ENCODE measurements around the gene EPB41. TPM values are rescaled to one million over a fixed set of nuclear protein-coding genes. Genes with fewer than 3 reads are reported as not detected.
"Not testable (repeated sequence)": the region's sequence is repeated elsewhere in the genome, so short reads cannot be mapped to it uniquely, and the experiment has no call there.

The EPB41 gene
- total RNA-seq, 2 experiments from 2014 or later: 70.3 to 79.4 TPM

DNA sequence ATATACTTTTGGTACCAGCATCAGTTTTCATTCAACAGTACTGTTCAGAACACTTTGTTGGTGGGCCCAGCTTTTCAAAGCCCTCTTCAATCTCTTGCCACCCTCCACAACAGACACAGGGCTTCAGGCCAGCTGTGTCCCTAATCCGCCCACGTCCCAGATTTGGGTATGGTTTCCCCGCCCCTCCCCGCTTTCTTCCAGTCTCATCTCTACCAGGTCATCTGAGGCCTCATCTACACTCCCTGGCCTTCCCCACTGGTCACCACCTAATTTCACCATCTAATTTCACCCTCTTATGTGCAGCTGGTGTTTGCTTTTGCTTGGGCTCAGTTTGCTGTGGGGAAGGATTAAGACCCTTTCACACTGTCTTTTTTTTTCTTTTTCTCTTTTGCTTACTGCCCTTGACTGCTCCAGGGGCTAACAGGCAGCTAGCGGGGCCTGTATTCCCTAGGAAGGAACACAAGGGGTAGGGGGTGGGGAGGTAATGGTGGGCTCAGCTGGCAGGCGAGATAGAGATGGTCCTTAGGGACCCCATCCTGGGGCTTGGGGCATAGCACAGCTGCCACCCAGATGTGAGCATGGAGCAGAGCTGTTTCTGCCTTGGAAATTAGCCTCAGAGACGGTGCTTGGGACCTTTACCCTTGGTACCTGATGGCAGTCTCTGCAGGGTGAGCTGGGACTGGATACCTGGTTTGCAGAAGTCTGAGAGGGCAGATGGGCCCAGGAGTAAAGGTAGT lies 3.8 kb upstream of the EPB41 start:
- ChIA-PET POLR2A (interaction anchor here (0.6 kb wide), 1 partner anchor 49 kb away, joined by 6 read pairs; no protein-coding TSS in a partner anchor), CTCF (interaction anchor here (0.9 to 1.8 kb wide), 2 partner anchors 87 to 131 kb away, joined by 3 to 5 read pairs; no protein-coding TSS in a partner anchor)

DNA sequence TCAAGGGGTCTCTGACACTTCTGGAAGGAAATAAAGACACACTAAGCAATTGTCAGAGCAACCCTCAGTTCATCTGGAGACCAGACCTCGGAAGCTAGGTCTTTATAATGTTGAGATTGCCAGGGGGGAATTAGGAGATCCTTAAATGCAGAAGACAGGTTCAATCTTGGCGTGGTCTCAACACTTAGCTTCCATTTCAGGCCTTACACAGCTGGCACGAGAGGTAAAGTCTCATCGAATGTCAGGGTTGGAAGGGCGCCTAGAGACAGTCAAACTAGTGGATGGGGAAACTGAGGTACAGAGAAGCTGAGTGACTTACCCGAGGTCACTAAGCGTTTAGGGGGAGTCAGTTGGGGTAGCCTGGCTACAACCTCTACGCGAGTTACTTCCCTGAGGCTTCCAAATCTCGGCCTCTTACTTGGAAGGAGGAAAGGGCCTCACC lies 562 bp upstream of the EPB41 start:
- ChIA-PET POLR2A (interaction anchor here (0.5 to 1.6 kb wide), 5 partner anchors 15 to 268 kb away, joined by 4 to 8 read pairs (median 5); partner anchors contain the start of gene SRSF4), CTCF (interaction anchor here (1.0 to 1.1 kb wide), 2 partner anchors 37 to 87 kb away, joined by 3 read pairs; no protein-coding TSS in a partner anchor)

DNA sequence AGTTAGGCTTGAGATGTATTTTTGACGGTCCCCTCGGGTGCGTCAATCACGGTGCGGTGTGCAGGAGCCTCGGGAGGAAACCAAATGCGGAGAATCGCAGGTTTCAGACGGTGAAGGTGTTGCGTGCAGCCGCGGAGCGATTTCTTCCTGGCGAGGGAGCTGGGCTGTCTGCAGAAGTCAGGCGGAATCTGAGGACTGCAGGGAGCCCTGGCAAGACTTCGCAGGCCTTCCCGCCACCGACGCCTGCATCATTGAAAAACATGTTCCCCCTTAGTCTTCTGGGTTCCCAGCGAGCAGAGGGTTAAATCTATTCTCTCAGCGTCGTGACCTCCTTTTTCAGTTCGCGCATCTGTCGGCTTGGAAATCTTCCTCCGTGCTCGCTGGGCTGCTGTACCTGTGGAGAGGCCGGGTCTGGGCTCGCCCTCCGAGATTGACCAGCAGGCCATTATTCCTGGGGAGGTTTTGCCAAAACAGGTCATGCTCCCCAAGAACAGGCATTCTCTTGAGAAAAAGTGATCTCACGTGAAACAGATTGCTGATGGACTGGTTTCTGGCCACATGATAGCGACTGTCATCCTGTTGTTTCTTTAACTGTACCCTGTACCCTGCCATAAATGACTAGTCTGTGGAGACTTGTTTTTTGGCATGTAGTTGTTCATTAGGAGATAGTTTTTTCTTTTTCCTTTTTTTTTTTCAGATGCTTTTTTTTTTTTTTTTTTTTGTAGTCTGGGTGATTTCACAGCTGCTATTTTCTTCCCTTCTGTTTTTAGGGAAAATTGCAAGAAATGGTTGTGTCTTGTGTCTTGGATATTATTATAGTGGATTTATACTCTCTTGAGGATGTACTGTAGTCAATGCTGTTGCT lies 894 bp downstream of the EPB41 start:
- ChIA-PET POLR2A (interaction anchor here (0.6 to 1.6 kb wide), 8 partner anchors 12 to 339 kb away, joined by 4 to 9 read pairs (median 5); partner anchors contain the start of genes RNU11 and SRSF4), CTCF (interaction anchor here (0.6 to 1.4 kb wide), 3 partner anchors 12 to 33 kb away, joined by 3 to 4 read pairs (median 3); no protein-coding TSS in a partner anchor)

DNA sequence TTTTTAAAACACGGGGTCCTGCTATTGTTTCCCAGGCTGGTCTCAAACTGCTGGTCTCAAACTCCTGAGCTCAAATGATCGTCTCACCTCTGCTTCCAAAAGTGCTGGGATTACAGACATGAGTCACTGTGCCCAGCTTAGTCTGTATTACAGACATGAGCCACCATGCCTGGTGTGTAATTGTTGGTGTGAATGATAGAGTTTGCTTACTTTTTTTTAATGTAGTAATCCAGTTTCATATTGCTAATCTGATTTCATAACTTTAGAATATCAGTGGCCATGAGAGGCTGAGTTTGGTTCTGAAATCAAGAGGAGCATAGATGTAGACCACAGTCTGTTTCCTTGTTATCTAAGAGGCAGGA lies 3.4 kb downstream of the EPB41 start:
- POLR2A ChIA-PET: interaction anchor here (0.6 kb wide), 1 partner anchor 269 kb away, joined by 5 read pairs; the partner anchor contains the start of gene RNU11
- CTCF ChIA-PET: interaction anchor here (0.5 to 1.3 kb wide), 2 partner anchors 45 to 268 kb away, joined by 3 to 4 read pairs; no protein-coding TSS in a partner anchor

DNA sequence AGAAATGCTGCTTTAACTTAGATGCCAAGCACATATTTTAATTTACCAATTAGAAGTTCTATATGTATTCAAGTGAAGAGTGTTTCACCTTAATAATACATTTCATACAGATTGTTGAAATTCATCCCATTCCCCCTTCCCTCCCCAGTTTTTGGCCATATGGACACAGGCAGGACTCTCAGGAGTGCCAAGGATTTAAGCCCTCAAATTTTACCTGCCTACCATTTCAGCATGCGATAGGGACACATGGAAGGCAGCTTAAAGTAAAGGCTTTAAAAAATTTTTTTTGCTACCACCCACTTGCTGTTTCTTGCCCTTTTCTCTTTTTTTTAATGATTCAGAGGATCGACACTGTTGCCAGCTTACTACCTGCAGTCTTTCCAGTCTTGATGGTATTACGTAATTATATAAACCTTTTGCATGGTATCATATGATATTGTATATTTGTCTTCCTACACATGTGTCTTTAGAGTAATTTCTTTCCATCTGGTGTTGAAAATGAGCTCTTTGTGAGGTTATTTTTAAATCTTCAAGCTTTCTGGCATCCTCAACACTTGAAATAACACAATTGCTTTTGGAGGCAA lies 7.0 kb downstream of the EPB41 start:
- CTCF ChIA-PET: no interaction called here
- POLR2A ChIA-PET: interaction anchor here (1.3 kb wide), 1 partner anchor 10 kb away, joined by 6 read pairs; no protein-coding TSS in a partner anchor

DNA sequence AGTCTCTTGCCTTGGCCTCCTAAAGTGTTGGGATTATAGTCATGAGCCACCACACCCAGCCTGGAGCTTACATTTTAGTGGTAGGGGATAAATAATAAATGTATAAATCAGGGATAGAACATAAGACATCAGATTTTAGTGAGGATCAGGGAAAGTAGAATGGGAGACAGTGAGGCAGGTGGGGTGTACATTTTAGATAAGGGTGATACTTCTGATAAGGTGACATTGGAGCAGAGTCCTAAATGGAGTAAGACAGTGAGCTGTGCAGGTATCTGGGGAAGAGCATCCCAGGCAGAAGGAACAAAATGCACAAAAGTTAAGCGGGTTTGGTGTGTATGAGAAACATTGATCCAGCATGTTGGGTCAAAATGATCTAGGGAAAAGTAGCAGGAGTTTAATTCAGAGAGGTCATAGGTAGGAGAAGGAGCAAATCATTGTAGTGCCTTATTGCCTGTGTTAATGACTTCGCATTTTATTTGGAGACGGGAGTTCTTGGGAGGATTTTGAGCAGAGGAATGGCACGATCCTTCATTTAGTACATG lies 11.1 kb downstream of the EPB41 start:
- CTCF ChIA-PET: no interaction called here
- POLR2A ChIA-PET: no interaction called here

DNA sequence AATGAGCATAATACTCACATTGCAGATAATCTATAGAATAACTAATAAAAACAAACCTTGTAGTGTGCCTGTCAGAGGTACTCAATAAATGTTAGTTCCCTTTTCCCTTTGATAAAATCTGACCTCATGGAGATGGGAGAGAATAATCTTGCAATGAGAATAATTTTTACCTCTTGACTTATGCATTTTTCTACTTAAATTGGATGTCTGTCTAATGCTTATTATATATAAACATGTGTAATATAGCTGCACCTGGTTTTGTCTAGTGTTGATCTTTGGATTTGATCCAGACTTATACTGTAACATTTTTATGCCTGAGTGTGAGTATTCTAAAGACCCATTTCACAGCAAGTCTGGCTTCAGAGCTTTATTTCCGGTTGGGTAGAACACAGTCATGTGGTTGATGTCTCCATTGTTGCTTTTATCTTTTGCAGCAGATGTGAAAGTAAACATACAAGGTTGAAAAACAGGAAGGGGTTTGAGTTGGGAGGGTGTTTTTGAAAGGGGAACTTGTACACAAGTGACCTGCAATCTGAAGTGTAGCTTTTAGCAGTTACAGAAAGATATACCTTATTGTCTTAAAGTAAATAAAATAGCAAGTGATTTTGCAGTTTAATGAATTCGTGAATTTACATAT lies 12.4 kb downstream of the EPB41 start:
- POLR2A ChIA-PET: interaction anchor here (1.4 kb wide), 1 partner anchor 11 kb away, joined by 4 read pairs; no protein-coding TSS in a partner anchor
- CTCF ChIA-PET: interaction anchor here (1.7 kb wide), 1 partner anchor 12 kb away, joined by 4 read pairs; the partner anchor contains the start of gene EPB41

DNA sequence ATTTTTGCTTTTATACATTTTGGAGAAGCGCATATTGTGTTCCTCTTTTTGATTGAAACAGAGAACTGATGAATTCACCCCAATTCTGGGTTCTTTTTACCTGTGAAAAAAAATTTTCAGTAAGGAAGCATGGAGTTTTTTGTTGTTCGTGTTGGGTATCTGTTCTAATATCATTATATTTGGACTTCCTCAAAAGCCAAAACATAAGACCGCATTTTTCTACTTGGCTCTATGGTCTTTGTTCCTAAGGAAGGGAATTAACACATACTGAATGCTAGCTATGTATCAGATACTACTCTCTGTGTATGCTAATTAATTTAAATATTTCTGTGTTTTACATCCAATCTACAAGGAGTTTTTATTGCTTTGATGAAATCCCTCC lies 12.9 kb downstream of the EPB41 start:
- CTCF ChIA-PET: interaction anchor here (1.7 kb wide), 1 partner anchor 12 kb away, joined by 4 read pairs; the partner anchor contains the start of gene EPB41

DNA sequence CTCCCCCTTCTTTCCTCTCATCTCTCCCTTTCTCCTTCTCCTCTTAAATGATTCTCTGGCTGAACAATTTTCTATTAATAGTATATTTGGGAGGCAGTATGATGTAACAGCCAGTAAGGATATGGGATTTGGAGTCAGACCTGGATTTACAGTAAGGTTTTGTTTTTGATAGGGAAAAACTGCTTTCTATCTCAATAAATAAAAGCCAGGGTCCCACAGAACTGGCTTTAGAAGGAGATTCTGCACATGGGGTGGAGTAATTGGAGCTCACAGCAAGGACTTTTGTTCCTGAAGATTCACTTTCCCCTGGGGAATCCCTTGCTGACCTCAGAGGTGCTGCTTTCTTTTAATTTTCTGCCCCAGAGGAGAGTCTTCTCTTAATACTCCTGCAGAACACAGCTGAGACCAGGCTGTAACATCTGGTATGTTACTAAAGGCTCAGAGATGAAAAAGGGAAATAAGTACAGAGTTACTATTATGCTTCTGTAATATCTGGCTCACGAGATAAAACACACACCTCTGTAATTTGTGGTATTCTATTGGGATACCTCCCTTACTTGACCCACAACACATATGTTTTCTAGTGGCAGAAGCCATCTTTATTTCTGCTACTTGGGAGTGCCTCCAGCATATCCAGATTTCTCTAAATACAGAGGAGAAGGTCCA lies 13.4 kb downstream of the EPB41 start:
- ChIA-PET CTCF (interaction anchor here (1.0 to 1.7 kb wide), 2 partner anchors 13 to 114 kb away, joined by 3 to 4 read pairs; partner anchors contain the start of gene EPB41), POLR2A (interaction anchor here (0.5 to 1.4 kb wide), 2 partner anchors 12 to 81 kb away, joined by 3 to 4 read pairs; no protein-coding TSS in a partner anchor)

More for the DNA sequence above, 12.9 kb downstream of the EPB41 start:
- POLR2A ChIA-PET: interaction anchor here (1.4 kb wide), 1 partner anchor 12 kb away, joined by 4 read pairs; no protein-coding TSS in a partner anchor

DNA sequence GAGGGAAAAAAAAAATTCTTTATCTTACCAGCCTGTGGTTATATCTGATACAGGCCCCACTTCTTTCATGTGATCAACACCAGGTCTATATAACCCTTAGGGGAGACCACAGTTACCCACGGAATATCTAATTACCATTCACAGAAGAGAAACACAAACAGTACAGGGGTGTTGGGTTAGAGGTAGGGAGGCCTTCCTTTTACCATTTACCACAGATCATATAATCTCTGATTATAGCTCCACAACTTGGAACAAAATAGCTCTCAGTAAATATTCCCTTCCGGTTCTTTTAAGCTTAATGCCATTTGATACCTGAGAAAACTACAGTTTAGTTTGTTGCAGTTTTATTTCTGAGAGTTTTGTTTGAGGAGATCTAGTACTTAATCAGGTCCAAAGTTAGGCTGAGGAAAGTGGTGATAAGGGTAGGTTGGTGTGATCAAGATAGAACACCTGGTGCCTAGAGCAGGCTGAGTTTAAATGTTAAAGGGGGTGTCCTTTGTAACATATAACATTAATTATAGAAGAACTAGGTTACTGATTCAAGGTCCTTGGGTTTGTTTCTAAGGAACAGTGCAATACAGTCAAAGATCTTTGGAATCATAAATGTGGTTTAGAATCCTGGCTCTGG lies 14.1 kb downstream of the EPB41 start:
- POLR2A ChIA-PET: interaction anchor here (0.5 kb wide), 1 partner anchor 82 kb away, joined by 3 read pairs; no protein-coding TSS in a partner anchor
- CTCF ChIA-PET: interaction anchor here (1.0 kb wide), 1 partner anchor 113 kb away, joined by 3 read pairs; no protein-coding TSS in a partner anchor

DNA sequence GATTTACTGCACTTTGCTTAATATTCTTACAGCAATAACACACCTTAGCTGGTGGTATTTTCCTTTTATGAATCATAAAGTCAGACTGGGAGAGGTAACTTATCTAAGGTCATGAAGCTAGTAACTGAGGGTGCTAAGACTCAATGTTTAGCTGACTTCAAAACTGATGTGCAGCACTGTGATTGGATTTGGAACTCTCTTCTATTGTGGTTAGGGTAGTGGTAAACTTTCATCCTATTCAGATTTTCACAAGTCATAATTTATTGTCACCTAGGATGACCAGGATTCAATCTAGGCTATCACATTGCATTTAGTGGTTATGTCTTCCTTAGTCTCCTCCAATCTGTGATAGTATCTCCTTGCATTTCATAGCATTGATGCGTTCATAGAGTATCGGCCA lies 18.9 kb downstream of the EPB41 start:
- POLR2A ChIA-PET: no interaction called here
- CTCF ChIA-PET: no interaction called here

DNA sequence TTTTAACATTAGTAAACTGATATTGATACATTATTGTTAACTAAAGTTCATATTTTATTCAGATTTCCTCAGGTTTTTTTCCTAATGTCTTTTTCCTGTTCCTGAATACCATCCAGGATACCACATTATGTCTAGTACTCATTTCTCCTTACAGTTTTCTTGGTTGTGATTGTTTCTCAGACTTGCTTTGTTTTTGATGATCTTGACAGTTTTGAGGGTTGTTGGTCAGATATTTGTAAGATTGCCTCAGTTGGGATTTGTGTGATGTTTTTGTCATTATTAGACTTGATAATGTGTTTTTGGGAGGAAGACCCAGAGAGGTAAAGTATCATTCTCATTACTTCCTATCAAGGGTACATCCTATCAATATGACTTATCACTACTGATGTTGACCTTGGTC lies 19.5 kb downstream of the EPB41 start:
- POLR2A ChIA-PET: no interaction called here
- CTCF ChIA-PET: no interaction called here

DNA sequence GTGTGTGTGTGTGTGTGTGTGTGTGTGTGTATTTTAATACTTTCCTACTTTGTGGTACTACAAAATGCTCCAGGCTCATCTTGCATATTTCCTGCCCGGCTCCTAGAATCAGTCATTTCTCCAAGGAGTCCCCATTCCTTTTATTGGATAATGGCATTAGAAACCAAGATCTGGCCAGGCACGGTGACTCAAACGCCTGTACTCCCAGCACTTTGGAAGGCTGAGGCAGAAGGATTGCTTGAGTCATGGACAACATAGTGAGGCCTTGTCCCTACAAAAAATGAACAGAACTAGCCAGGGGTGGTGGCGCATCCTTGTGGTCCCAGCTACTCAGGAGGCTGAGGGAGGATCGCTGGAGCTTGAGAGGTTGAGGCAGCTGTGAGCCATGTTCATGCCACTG lies 20.3 kb downstream of the EPB41 start:
- POLR2A ChIA-PET: interaction anchor here (0.7 kb wide), 1 partner anchor 49 kb away, joined by 7 read pairs; no protein-coding TSS in a partner anchor
- CTCF ChIA-PET: interaction anchor here (0.6 kb wide), 2 partner anchors 119 to 236 kb away, joined by 3 to 4 read pairs; no protein-coding TSS in a partner anchor

DNA sequence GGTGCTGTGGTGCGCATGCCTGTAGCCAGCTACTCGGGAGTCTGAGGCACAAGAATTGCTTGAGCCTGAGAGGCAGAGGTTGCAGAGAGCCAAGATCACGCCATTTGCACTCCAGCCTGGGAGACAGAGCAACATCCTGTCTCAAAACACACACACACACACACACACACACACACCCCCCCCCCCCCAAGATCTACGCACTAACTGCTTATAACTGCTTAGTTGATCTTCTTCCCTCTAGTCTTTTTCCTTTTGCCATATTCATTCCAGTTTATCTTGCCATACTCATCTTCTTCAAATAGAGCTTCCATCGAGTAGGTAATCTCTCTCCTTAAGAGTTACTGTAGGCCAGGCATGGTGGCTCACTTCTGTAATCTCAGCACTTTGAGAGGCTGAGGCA lies 20.9 kb downstream of the EPB41 start:
- POLR2A ChIA-PET: interaction anchor here (0.6 to 0.7 kb wide), 2 partner anchors 44 to 50 kb away, joined by 3 to 7 read pairs; no protein-coding TSS in a partner anchor
- CTCF ChIA-PET: interaction anchor here (0.6 kb wide), 1 partner anchor 119 kb away, joined by 3 read pairs; no protein-coding TSS in a partner anchor

DNA sequence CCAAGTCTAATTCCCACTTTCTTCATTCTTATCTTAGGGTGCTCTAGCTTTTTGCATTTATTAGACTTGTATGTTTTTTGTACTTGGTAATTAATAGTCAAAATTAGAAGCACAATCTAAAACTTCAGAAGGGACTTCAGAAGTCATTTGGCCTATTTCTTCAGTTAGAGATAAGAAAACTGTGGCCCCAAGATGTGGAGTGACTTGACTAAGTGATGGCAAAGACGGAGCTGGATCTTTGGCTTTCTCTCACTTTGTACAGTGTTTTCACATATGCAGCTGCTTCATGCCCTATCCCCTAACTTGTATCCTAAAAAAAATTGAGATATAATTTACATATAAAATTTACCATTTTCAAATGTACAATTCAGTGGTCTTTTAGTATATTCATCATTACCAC lies 21.7 kb downstream of the EPB41 start:
- ChIA-PET CTCF (no interaction called here), POLR2A (no interaction called here)

DNA sequence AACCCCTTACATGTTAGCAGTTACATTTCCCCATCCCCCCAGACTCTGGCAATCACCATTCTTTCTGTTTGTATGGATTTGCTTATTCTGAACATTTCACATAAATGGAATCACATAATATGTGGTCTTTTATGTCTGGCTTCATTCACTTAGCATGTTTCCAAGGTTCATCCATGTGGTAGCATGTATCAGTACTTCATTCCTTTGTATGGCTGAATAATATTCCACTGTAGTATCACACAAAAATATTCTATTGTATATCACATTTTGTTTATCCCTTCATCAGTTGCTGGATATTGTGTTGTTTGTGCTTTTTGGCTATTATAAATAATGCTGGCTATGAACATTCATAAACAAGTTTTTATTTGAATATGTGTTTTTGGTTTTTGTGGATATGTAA lies 22.2 kb downstream of the EPB41 start:
- POLR2A ChIA-PET: no interaction called here
- CTCF ChIA-PET: no interaction called here

DNA sequence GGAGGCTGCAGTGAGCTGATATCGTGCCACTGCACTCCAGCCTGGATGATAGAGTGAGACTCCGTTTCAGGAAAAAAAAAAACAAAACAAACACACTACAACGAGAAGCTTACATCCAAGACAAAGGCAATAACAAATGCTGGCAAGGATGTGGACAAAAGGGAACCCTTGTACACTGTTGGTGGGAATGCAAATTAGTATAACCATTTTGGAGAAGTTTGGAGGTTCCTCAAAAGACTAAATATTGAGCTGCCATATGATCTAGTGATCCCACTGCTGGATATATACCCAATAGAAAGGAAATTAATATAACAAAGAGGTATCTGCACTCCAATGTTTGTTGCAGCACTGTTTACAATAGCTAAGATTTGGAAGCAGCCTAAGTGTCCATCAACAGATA lies 29.2 kb downstream of the EPB41 start:
- CTCF ChIA-PET: interaction anchor here (0.6 kb wide), 1 partner anchor 1403 kb away, joined by 3 read pairs; no protein-coding TSS in a partner anchor

More for the DNA sequence above, 29.2 kb downstream of the EPB41 start:
- POLR2A ChIA-PET: not testable (repeated sequence)
